ENCODE measurements around the gene PROSER3.

Gene PROSER3

GRCh38 chr19:35732540-35733179, 25.3 kb upstream of the PROSER3 start:
- H2BK120ac ChIP-seq (ENCODE audit: low read depth, low read length) = no peak overlapping the region
- DNase-seq = no peak
- no peak overlapping the region for H4K91ac ChIP-seq (ENCODE audit: low read length)
- H3K4me1 ChIP-seq (ENCODE audit: control insufficient read depth, insufficient read depth, low read depth, low read length) = peaks cover 2% of the 10 kb centered on the region
- H4K8ac ChIP-seq (ENCODE audit: low read length) = no peak overlapping the region
- peaks cover 88 to 98% of the 10 kb centered on the region in 2 experiments for H3K36me3 ChIP-seq (ENCODE audit: control insufficient read depth in 1 of 2, insufficient read depth in 2 of 2, low read depth in 1 of 2, low read length in 2 of 2)
- H3K14ac ChIP-seq (ENCODE audit: low read length in 2 of 2) = no peak overlapping the region
- no peak overlapping the region for H2BK15ac ChIP-seq (ENCODE audit: low read depth, poor library complexity, severe bottlenecking)
- H2BK5ac ChIP-seq (ENCODE audit: low read depth, low read length, poor library complexity, severe bottlenecking) = no peak overlapping the region
- no peaks in the 10 kb centered on the region for H3K27me3 ChIP-seq (ENCODE audit: control insufficient read depth in 1 of 2, insufficient read depth in 1 of 2, low read length in 2 of 2)
- H3K4me3 ChIP-seq (ENCODE audit: insufficient read depth in 1 of 2, low read depth in 1 of 2, low read length in 2 of 2) = no peak overlapping the region
- WGBS = 97% methylated on average over 22 of the region's 25 CpGs
- H3K18ac ChIP-seq (ENCODE audit: low read depth in 1 of 2, low read length in 2 of 2) = no peak overlapping the region
- H3K9ac ChIP-seq (ENCODE audit: low read length) = no peak overlapping the region
- no peak overlapping the region for H2AFZ ChIP-seq (ENCODE audit: low read depth, low read length)
- peaks cover 64% of the 10 kb centered on the region for H3K79me1 ChIP-seq (replicated peaks; ENCODE audit: low read length, poor library complexity, severe bottlenecking)
- H3K23ac ChIP-seq (ENCODE audit: low read length in 2 of 2) = no peak overlapping the region
- H3K4ac ChIP-seq (ENCODE audit: low read depth in 1 of 2, low read length in 2 of 2) = no peak overlapping the region
- H3K4me2 ChIP-seq (ENCODE audit: low read length, poor library complexity, severe bottlenecking) = no peak overlapping the region
- no peak overlapping the region for H2AK5ac ChIP-seq (ENCODE audit: low read length, severe bottlenecking)
- no peak overlapping the region for H2BK12ac ChIP-seq (ENCODE audit: low read length in 2 of 2)
- H3K9me3 ChIP-seq (ENCODE audit: control insufficient read depth, low read length) = no peaks in the 10 kb centered on the region
- no peak overlapping the region for H3K27ac ChIP-seq (ENCODE audit: low read length, poor library complexity, severe bottlenecking)

- no peak overlapping the region for H2BK12ac ChIP-seq (ENCODE audit: low read length in 2 of 2)
- no peak overlapping the region for H2BK5ac ChIP-seq (ENCODE audit: low read depth, low read length, poor library complexity, severe bottlenecking)
- H3K14ac ChIP-seq (ENCODE audit: low read length in 2 of 2) = no peak overlapping the region
- H3K4ac ChIP-seq (ENCODE audit: low read depth in 1 of 2, low read length in 2 of 2) = no peak overlapping the region
- no peak overlapping the region for H4K8ac ChIP-seq (ENCODE audit: low read length)
- H2BK120ac ChIP-seq (ENCODE audit: low read depth, low read length) = no peak overlapping the region
- H3K9me3 ChIP-seq (ENCODE audit: control insufficient read depth, low read length) = no peaks in the 10 kb centered on the region
- H3K79me1 ChIP-seq (replicated peaks; ENCODE audit: low read length, poor library complexity, severe bottlenecking) = peaks cover 59% of the 10 kb centered on the region
- no peak for DNase-seq
- H2AK5ac ChIP-seq (ENCODE audit: low read length, severe bottlenecking) = no peak overlapping the region
- no peak overlapping the region for H3K18ac ChIP-seq (ENCODE audit: low read depth in 1 of 2, low read length in 2 of 2)
- H2BK15ac ChIP-seq (ENCODE audit: low read depth, poor library complexity, severe bottlenecking) = no peak overlapping the region
- no peaks in the 10 kb centered on the region for H3K27me3 ChIP-seq (ENCODE audit: control insufficient read depth in 1 of 2, insufficient read depth in 1 of 2, low read length in 2 of 2)
- no peak overlapping the region for H2AFZ ChIP-seq (ENCODE audit: low read depth, low read length)
- H3K23ac ChIP-seq (ENCODE audit: low read length in 2 of 2) = no peak overlapping the region
- H4K91ac ChIP-seq (ENCODE audit: low read length) = no peak overlapping the region
- H3K27ac ChIP-seq (ENCODE audit: low read length, poor library complexity, severe bottlenecking) = no peak overlapping the region
- H3K4me1 ChIP-seq (ENCODE audit: control insufficient read depth, insufficient read depth, low read depth, low read length) = peaks cover 2% of the 10 kb centered on the region
- peaks cover 88 to 98% of the 10 kb centered on the region in 2 experiments for H3K36me3 ChIP-seq (ENCODE audit: control insufficient read depth in 1 of 2, insufficient read depth in 2 of 2, low read depth in 1 of 2, low read length in 2 of 2)
- H3K4me3 ChIP-seq (ENCODE audit: insufficient read depth in 1 of 2, low read depth in 1 of 2, low read length in 2 of 2) = no peak overlapping the region
- H3K9ac ChIP-seq (ENCODE audit: low read length) = peak overlapping the region; percentile 33
- WGBS = 96% methylated on average over 28 of the region's 35 CpGs
- no peak overlapping the region for H3K4me2 ChIP-seq (ENCODE audit: low read length, poor library complexity, severe bottlenecking)
These were observed 24.5 kb upstream of the PROSER3 start for GRCh38 chr19:35733180-35734125.

GRCh38 chr19:35734273-35734672, 23.7 kb upstream of the PROSER3 start:
- Histone ChIP-seq H2BK5ac (ENCODE audit: low read depth, low read length, poor library complexity, severe bottlenecking) (no peak overlapping the region), H3K4me2 (ENCODE audit: low read length, poor library complexity, severe bottlenecking) (no peak overlapping the region), H2BK15ac (ENCODE audit: low read depth, poor library complexity, severe bottlenecking) (no peak overlapping the region), H2AK5ac (ENCODE audit: low read length, severe bottlenecking) (no peak overlapping the region), H4K91ac (ENCODE audit: low read length) (no peak overlapping the region), H3K9ac (ENCODE audit: low read length) (peak overlapping the region; percentile 33), H3K27ac (ENCODE audit: low read length, poor library complexity, severe bottlenecking) (no peak overlapping the region), H2BK12ac (ENCODE audit: low read length in 2 of 2) (no peak overlapping the region), H3K14ac (ENCODE audit: low read length in 2 of 2) (no peak overlapping the region), H2AFZ (ENCODE audit: low read depth, low read length) (no peak overlapping the region), H3K4ac (ENCODE audit: low read depth in 1 of 2, low read length in 2 of 2) (no peak overlapping the region), H3K4me3 (ENCODE audit: insufficient read depth in 1 of 2, low read depth in 1 of 2, low read length in 2 of 2) (no peak overlapping the region), H3K36me3 (ENCODE audit: control insufficient read depth in 1 of 2, insufficient read depth in 2 of 2, low read depth in 1 of 2, low read length in 2 of 2) (peaks cover 88 to 98% of the 10 kb centered on the region in 2 experiments), H3K18ac (ENCODE audit: low read depth in 1 of 2, low read length in 2 of 2) (no peak overlapping the region), H4K8ac (ENCODE audit: low read length) (peak overlapping the region; percentile 35), H3K27me3 (ENCODE audit: control insufficient read depth in 1 of 2, insufficient read depth in 1 of 2, low read length in 2 of 2) (no peaks in the 10 kb centered on the region), H3K4me1 (ENCODE audit: control insufficient read depth, insufficient read depth, low read depth, low read length) (peaks cover 2% of the 10 kb centered on the region), H3K79me1 (replicated peaks; ENCODE audit: low read length, poor library complexity, severe bottlenecking) (peaks cover 54% of the 10 kb centered on the region), H2BK120ac (ENCODE audit: low read depth, low read length) (no peak overlapping the region), H3K9me3 (ENCODE audit: control insufficient read depth, low read length) (no peaks in the 10 kb centered on the region), H3K23ac (ENCODE audit: low read length in 2 of 2) (no peak overlapping the region)
- DNase-seq = no peak
- whole genome bisulfite sequencing = 97% methylated on average over 8 of the region's 8 CpGs

GRCh38 chr19:35734889-35735288, 23.1 kb upstream of the PROSER3 start:
- Histone ChIP-seq H3K27ac (ENCODE audit: low read length, poor library complexity, severe bottlenecking) (no peak overlapping the region), H3K14ac (ENCODE audit: low read length in 2 of 2) (no peak overlapping the region), H4K8ac (ENCODE audit: low read length) (no peak overlapping the region), H3K36me3 (ENCODE audit: control insufficient read depth in 1 of 2, insufficient read depth in 2 of 2, low read depth in 1 of 2, low read length in 2 of 2) (peaks cover 82 to 97% of the 10 kb centered on the region in 2 experiments), H3K9ac (ENCODE audit: low read length) (no peak overlapping the region), H3K9me3 (ENCODE audit: control insufficient read depth, low read length) (no peaks in the 10 kb centered on the region), H2AK5ac (ENCODE audit: low read length, severe bottlenecking) (no peak overlapping the region), H2BK12ac (ENCODE audit: low read length in 2 of 2) (no peak overlapping the region), H3K4me3 (ENCODE audit: insufficient read depth in 1 of 2, low read depth in 1 of 2, low read length in 2 of 2) (no peak overlapping the region), H3K79me1 (replicated peaks; ENCODE audit: low read length, poor library complexity, severe bottlenecking) (peaks cover 49% of the 10 kb centered on the region), H3K23ac (ENCODE audit: low read length in 2 of 2) (no peak overlapping the region), H3K4ac (ENCODE audit: low read depth in 1 of 2, low read length in 2 of 2) (no peak overlapping the region), H2BK120ac (ENCODE audit: low read depth, low read length) (no peak overlapping the region), H2AFZ (ENCODE audit: low read depth, low read length) (no peak overlapping the region), H3K4me2 (ENCODE audit: low read length, poor library complexity, severe bottlenecking) (no peak overlapping the region), H4K91ac (ENCODE audit: low read length) (no peak overlapping the region), H3K18ac (ENCODE audit: low read depth in 1 of 2, low read length in 2 of 2) (no peak overlapping the region), H3K4me1 (ENCODE audit: control insufficient read depth, insufficient read depth, low read depth, low read length) (peaks cover 5% of the 10 kb centered on the region), H2BK5ac (ENCODE audit: low read depth, low read length, poor library complexity, severe bottlenecking) (no peak overlapping the region), H2BK15ac (ENCODE audit: low read depth, poor library complexity, severe bottlenecking) (no peak overlapping the region), H3K27me3 (ENCODE audit: control insufficient read depth in 1 of 2, insufficient read depth in 1 of 2, low read length in 2 of 2) (no peaks in the 10 kb centered on the region)
- 97% methylated on average over 2 of the region's 5 CpGs for WGBS
- no peak for DNase-seq

Data from mesenchymal stem cell (in vitro differentiated cells and primary cell).